K562 (cell line): ENCODE results near the gene TRAPPC12. TPM values are rescaled to one million over a fixed set of nuclear protein-coding genes. Genes with fewer than 3 reads are reported as not detected.

ENCODE experiments used
- ATAC-seq: fragments of 200-7000 bp; cut with Tn5 transposase; 3 replicates; pipeline ENCODE4 v1.9.1; 2020; ENCODE audit warnings: moderate library complexity
- BruUV-seq: library from RNA; stranded (reverse); fragments of 400-500 nt; replicated peaks from 2 replicates; lab custom pipeline; 2021; lab: Mats Ljungman, UMichigan
- CTCF ChIA-PET: fragments of 300-600 bp; formaldehyde crosslinking; extraction: SDS; loops from one replicate; lab custom pipeline; 2021; ENCODE audit warnings: low intra/inter-chr PET ratio; lab: Yijun Ruan, JAX
- POLR2A ChIA-PET: fragments of 300-600, 350-650 bp; sonication (Branson Sonifier 250); formaldehyde crosslinking; extraction: SDS; loops from one replicate; lab custom pipeline; 2021; ENCODE audit warnings: antibody characterized with exemption, inconsistent platforms; lab: Yijun Ruan, JAX
- DNase-seq, 4 experiments: peaks; one replicate each; pipeline versions ENCODE4 v3.0.0 to v3.0.0-alpha.2; 2011 to 2018; ENCODE audit warnings: low spot score in 3 of 4, mixed read lengths in 3 of 4; ENCODE audit errors: extremely low read depth in 1 of 4
- FAIRE-seq: peaks from 2 replicates; lab custom pipeline; 2011; peaks lifted over from hg19 to GRCh38; lab: Jason Lieb, UNC
- H2AFZ ChIP-seq: 2 replicates; pipeline ENCODE4 v1.6.0; 2011; ENCODE audit warnings: low read depth, low read length, control low read depth, inconsistent platforms
- H3K27ac ChIP-seq: fragments of 200-600 bp; 3 replicates; pipeline ENCODE4 v1.8.0; 2011; ENCODE audit warnings: low read depth, mild to moderate bottlenecking, control low read depth, inconsistent platforms, low read length, moderate library complexity, mixed read lengths; ENCODE audit errors: extremely low read depth
- H3K27me3 ChIP-seq, 2 experiments: fragments of 300-600 bp in 1 of 2; 2 replicates in 1 of 2; 3 replicates in 1 of 2; pipeline versions ENCODE4 v1.6.0 to v1.8.0; 2011; ENCODE audit warnings: inconsistent platforms in 2 of 2, low read length in 2 of 2, mild to moderate bottlenecking in 1 of 2, mixed read lengths in 1 of 2, moderate library complexity in 1 of 2; ENCODE audit not compliant: control insufficient read depth in 2 of 2, insufficient read depth in 2 of 2
- H3K36me3 ChIP-seq: fragments of 300-600 bp; 3 replicates; pipeline ENCODE4 v1.8.0; 2011; ENCODE audit warnings: mild to moderate bottlenecking, low read length, inconsistent platforms; ENCODE audit not compliant: control insufficient read depth, insufficient read depth
- H3K4me1 ChIP-seq, 2 experiments: fragments of 200-600 bp in 1 of 2; replicated peaks in 1 of 2; 2 replicates in 1 of 2; 3 replicates in 1 of 2; pipeline versions ENCODE4 v1.5.1 to v1.8.0; 2011; ENCODE audit warnings: inconsistent platforms in 2 of 2, low read length in 2 of 2, mild to moderate bottlenecking in 1 of 2, mixed read lengths in 1 of 2, moderate library complexity in 1 of 2; ENCODE audit not compliant: control insufficient read depth in 2 of 2, insufficient read depth in 2 of 2
- H3K4me2 ChIP-seq: 2 replicates; pipeline ENCODE4 v1.6.1; 2011; ENCODE audit warnings: low read length, control low read depth, inconsistent platforms, mixed read lengths; ENCODE audit not compliant: insufficient read depth
- H3K4me3 ChIP-seq: fragments of 200-600 bp; sonication (generic), shearing (Covaris generic); 2 replicates; pipeline ENCODE4 v1.5.1; 2016; ENCODE audit warnings: control low read depth, inconsistent platforms
- H3K79me2 ChIP-seq: fragments of 200-600 bp; 3 replicates; pipeline ENCODE4 v1.8.0; 2011; ENCODE audit warnings: low read length, inconsistent platforms; ENCODE audit not compliant: control insufficient read depth, insufficient read depth
- H3K9ac ChIP-seq, 2 experiments: 2 replicates each; pipeline versions ENCODE4 v1.6.0 to v1.6.1; 2011; ENCODE audit warnings: low read depth in 2 of 2, low read length in 2 of 2, control low read depth in 1 of 2, inconsistent platforms in 1 of 2, mild to moderate bottlenecking in 1 of 2, mixed read lengths in 1 of 2; ENCODE audit not compliant: insufficient read depth in 1 of 2
- H3K9me1 ChIP-seq: one replicate; pipeline ENCODE4 v1.6.0; 2011; ENCODE audit warnings: inconsistent platforms, mild to moderate bottlenecking, low read length, moderate library complexity; ENCODE audit not compliant: control insufficient read depth, insufficient read depth
- H3K9me3 ChIP-seq: replicated peaks from 2 replicates; pipeline ENCODE4 v1.5.1; 2011; ENCODE audit warnings: low read depth, low read length, inconsistent platforms; ENCODE audit not compliant: control insufficient read depth, insufficient read depth
- H4K20me1 ChIP-seq: replicated peaks from 2 replicates; pipeline ENCODE4 v1.6.1; 2011; ENCODE audit warnings: low read length, inconsistent platforms, mixed read lengths; ENCODE audit not compliant: control insufficient read depth, insufficient read depth
- BHLHE40 ChIP-seq: IDR thresholded peaks from 2 replicates; pipeline ENCODE4 v1.6.1; 2011; ENCODE audit warnings: low read length, improper control_type of control experiment
- ETS1 ChIP-seq: conservative IDR thresholded peaks from 2 replicates; pipeline ENCODE4 v1.6.1; 2011; ENCODE audit warnings: low read depth, mild to moderate bottlenecking, low read length; ENCODE audit not compliant: control insufficient read depth
- RBBP5 ChIP-seq: fragments of 200-600 bp; sonication (generic); IDR thresholded peaks from 2 replicates; pipeline ENCODE4 v1.6.1; 2012; ENCODE audit warnings: borderline replicate concordance, mild to moderate bottlenecking, low read length, control low read depth, inconsistent platforms; ENCODE audit not compliant: insufficient read depth, poor library complexity, severe bottlenecking
- RERE ChIP-seq: sonication (generic); formaldehyde crosslinking; IDR thresholded peaks from 2 replicates; pipeline ENCODE4 v1.8.0; 2023; ENCODE audit warnings: missing genetic modification reagents, mild to moderate bottlenecking, borderline replicate concordance
- SMAD1 ChIP-seq: fragments of 150-350 bp; IDR thresholded peaks from 2 replicates; pipeline ENCODE4 v1.6.1; 2014; ENCODE audit warnings: low read length, low read depth; ENCODE audit not compliant: partially characterized antibody
- ZNF239 ChIP-seq: fragments of 250-450 bp; sonication (Bioruptor Pico); IDR thresholded peaks from 2 replicates; pipeline ENCODE4 v1.4.0; 2020; ENCODE audit warnings: mild to moderate bottlenecking
- ZNF609 ChIP-seq: sonication (generic); formaldehyde crosslinking; IDR thresholded peaks from 2 replicates; pipeline ENCODE4 v1.8.1; 2023; ENCODE audit warnings: missing genetic modification reagents, mild to moderate bottlenecking, borderline replicate concordance
- WGBS: fragments of 100-300 bp; shearing (Covaris generic); methylation state at CpG from one replicate; pipeline ENCODE4 v1.1.6; 2016; ENCODE audit warnings: low coverage, mixed read lengths; ENCODE audit not compliant: insufficient coverage; ENCODE audit errors: missing lambda C conversion rate; 5-methylcytosine and 5-hydroxymethylcytosine counted together
- in situ Hi-C: fragments of 300-500 bp; cut with MboI; formaldehyde crosslinking; loops from 4 replicates; pipeline ENCODE4 v1.15.0; 2018; ENCODE audit warnings: inconsistent platforms, mixed read lengths
- intact Hi-C: fragments of 100-400 bp; cut with micrococcal nuclease; formaldehyde crosslinking; loops from 2 replicates; pipeline ENCODE4 v1.14.2; 2022
- polyA plus RNA-seq, 8 experiments: library from polyadenylated mRNA; depleted of rRNA in 4 of 8; stranded (reverse) in 5 of 8; unstranded in 3 of 8; fragments of >200 nt; fragmentation: Nextera tagmentation in 2 of 8; fragmentation: Illumina TruSeq in 1 of 8; extraction: Ambion mirVana in 2 of 8; extraction: Trizol in 1 of 8; gene quantifications; 2 replicates each; pipeline versions ENCODE4 v1.2.1 to v1.2.3, GENCODE V29; 2011 to 2014; ENCODE audit warnings: inconsistent platforms in 1 of 8, missing spikeins in 1 of 8
- total RNA-seq, 7 experiments: library from RNA; depleted of rRNA in 6 of 7; stranded (reverse); fragments of >200 nt in 6 of 7; fragmentation: Illumina TruSeq in 2 of 7; extraction: Trizol in 2 of 7; gene quantifications; 2 replicates each; pipeline versions ENCODE4 v1.2.1 to v1.2.3, GENCODE V29; 2011 to 2021; ENCODE audit warnings: low replicate concordance in 1 of 7

TRAPPC12 gene
- total and polyA plus RNA-seq, 9 of the 15 experiments (the other 6 are each of a cell fraction or from before 2014, with no cell fraction given), result 8.0 to 75.2 (median 39.1) TPM

- Histone ChIP-seq H3K9me1 (peaks cover 5% of the 10 kb centered on the region), H4K20me1 (0 out of 2 replicates have a peak, but pooled peaks cover 4% of the 10 kb centered on the region), H3K79me2 (no peaks in the 10 kb centered on the region), H3K9me3 (no peaks in the 10 kb centered on the region), H3K36me3 (peaks cover 82% of the 10 kb centered on the region; the same call in 2 of the 3 replicates), H3K4me1 (peaks cover 0 to 3% of the 10 kb centered on the region in 2 experiments; a peak in 1 of 5 replicates), H3K4me3 (no peak overlapping the region), H3K4me2 (no peak overlapping the region), H3K9ac (no peak overlapping the region), H2AFZ (no peak overlapping the region), H3K27me3 (no peaks in the 10 kb centered on the region), H3K27ac (no peak overlapping the region)
- CTCF ChIA-PET, result no interaction called here
- ATAC-seq, result no peak
- DNase-seq, result no peak
- no peak for FAIRE-seq
- intact Hi-C loops (no loop called here), in situ Hi-C loops (no loop called here)
- 90% methylated on average over 17 of the region's 17 CpGs for WGBS
- POLR2A ChIA-PET, result interaction anchor here (1.0 kb wide), 1 partner anchor 29 kb away, joined by 3 read pairs; no protein-coding TSS in a partner anchor
- no TSS peak for BruUV-seq
- TF ChIP-seq RERE (CRISPR knock-in tag) (no peak), BHLHE40 (no peak), SMAD1 (no peak), ZNF239 (CRISPR knock-in tag) (no peak), RBBP5 (no peak), ZNF609 (CRISPR knock-in tag) (no peak), ETS1 (no peak)
Observed at GRCh38 chr2:3470856-3471737, 91.6 kb downstream of the TRAPPC12 start.
